HG02678 (cell line): Measurements from ENCODE around the gene ZNF569.
"Not testable (repeated sequence)": the region's sequence is repeated elsewhere in the genome, so short reads cannot be mapped to it uniquely, and the experiment has no call there.

ENCODE experiments used
- ATAC-seq: cut with Tn5 transposase; IDR thresholded peaks from one replicate; pipeline ENCODE4 v1.9.1; 2021; ENCODE audit warnings: mild to moderate bottlenecking, moderate library complexity; ENCODE audit not compliant: unreplicated experiment

The ZNF569 gene

DNA sequence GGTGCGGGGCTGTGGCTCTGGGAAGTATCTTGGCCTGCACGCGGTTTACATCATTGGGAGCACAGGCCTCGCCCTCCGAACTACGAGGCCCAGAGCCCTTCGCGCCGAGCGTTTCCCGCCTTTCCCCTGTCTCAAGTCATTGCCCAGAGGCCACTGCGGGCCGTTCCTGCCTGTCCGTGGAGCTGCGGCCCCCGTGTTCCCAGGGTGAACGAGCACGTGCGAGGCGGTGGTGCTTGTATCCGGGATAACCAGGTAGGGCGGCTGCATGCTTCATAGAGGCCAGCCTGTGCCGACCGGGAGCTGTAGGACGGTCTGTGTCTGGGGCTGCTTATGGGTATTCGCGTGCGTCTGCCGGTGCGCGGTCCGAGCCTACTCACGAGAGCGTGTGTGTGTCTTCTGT lies 63.8 kb downstream of the ZNF569 start:
- ATAC-seq, result no peak

DNA sequence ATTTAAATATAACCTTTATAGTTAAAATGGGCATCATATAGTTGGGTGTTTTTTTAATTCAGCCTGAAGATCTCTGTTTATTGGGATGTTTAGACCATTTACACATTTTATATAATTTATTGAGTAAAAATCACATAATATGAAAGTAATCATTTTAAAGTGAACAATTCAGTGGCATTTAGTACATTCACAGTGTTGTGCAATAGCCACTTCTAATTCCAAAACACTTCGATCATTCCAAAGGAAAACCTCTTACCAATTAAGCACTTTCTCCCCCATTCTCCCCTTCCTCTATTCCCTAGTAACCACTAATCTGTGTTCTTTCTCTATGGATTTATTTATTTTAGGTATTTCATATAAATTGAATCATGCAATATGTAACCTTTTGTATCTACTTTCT lies 66.2 kb downstream of the ZNF569 start:
- ATAC-seq, result no peak

DNA sequence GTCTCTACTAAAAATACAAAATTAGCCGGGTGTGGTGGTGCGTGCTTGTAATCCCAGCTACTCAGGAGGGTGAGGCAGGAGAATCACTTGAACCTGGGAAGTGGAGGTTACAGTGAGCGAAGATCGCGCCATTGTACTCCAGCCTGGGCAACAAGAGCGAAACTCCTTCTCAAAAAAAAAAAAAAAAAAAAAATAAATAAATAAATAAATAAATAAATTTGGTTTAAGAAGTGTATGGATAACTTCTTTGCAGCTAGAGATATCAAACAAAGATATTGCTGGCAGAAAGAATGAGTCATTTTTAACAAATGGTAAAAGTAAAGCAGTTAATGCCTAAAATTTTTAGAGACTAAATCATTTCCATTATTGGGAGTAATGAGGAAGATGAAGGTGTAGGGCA lies 75.8 kb downstream of the ZNF569 start:
- ATAC-seq, result not testable (repeated sequence)

DNA sequence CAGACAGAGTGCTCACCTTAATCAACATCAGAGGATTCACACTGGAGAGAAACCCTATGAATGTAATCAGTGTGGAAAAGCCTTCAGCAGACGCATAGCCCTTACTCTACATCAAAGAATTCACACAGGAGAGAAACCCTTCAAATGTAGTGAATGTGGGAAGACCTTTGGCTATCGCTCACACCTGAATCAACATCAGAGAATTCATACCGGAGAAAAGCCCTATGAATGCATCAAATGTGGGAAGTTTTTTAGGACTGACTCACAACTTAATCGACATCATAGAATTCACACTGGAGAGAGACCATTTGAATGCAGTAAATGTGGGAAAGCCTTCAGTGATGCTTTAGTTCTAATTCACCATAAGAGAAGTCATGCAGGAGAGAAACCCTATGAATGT lies 78.0 kb downstream of the ZNF569 start:
- no peak for ATAC-seq

DNA sequence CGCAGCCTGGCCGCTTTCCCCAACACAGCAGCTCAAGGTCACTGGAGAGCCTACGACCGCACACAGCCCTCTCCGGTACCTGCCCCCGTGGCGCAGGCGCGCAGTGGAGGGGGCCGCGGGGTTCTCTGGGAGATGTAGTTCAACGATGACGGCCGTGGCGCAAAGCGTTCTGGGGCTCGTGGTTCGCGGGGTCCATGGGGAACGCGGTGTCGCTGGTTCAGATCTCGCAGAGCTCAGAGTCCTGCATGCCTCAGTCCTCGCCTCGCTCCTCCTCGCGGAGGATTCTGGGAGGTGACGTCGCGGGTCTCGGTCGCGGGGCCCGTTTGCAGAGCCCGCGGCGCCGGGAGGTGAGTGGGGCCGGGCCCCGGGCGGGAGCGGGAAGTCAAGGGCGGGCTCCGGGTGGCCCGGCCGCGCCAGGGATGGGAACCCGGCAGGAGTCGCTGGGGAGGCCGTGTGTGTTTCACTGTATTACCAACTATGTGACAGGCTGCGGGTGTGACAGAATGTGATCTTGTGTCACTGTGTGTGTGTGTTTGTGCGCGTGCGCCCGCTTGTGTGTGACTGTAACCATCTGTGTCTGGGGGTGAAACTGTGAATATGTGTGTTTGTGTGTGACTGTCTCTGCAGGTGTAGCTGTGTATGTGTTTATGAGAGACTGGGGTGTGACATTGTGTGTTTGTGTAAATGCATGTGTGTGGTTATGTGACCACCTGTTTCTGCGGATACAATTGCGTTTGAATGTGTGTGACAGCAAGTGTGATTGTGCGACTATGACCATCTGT lies 96.2 kb downstream of the ZNF569 start, which contains the start of gene ZNF527:
Gene ZNF527 (plus strand): TSS at position 220 of the 782 bp plus-strand sequence. CDS start 3,100 bp downstream, outside the sequence.
- peak; percentile 95 for ATAC-seq

DNA sequence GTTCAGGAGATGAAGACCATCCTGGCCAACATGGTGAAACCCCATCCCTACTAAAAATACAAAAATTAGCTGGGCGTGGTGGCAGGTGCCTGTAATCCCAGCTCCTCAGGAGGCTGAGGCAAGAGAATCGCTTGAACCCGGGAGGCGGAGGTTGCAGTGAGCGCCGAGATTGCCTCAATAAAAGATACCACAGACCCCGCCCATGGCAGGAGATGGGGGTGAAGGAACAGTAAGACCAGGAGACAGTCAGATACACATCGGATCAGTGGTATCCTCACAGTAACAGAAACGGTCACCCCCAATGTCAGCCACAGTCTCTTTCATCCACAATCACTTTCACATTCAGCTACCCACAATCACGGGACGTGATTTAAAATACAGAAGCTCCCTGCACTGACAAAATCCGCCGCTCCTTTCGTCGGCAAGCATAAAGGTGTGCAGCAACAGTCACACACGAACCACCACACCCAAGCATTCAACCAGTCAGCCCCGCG lies 96.8 kb downstream of the ZNF569 start:
- ATAC-seq, result peak; percentile 20

DNA sequence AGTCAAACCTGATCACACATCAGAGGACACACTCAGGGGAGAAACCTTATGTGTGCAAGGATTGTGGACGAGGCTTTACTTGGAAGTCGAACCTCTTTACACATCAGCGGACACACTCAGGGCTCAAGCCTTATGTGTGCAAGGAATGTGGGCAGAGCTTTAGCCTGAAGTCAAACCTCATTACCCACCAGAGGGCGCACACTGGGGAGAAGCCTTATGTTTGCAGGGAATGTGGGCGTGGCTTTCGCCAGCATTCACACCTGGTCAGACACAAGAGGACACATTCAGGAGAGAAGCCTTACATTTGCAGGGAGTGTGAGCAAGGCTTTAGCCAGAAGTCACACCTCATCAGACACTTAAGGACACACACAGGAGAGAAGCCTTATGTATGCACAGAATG lies 104.5 kb downstream of the ZNF569 start:
- ATAC-seq, result no peak

DNA sequence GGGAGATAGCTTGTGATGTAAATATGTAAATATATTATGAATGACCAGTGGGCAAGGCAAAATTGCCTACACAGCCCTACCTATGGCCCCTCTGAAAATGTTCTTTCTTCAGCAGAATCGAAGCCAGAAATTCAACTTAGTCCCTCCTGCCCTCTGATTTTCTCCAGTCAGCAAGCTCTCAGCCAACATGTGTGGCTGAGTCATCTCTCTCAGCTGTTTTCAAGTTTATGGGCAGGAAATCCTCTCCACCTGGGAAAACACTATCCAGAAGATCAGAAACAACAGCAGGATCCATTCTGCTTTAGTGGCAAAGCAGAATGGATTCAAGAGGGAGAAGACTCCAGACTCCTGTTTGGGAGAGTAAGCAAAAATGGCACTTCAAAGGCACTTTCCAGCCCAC lies 105.2 kb downstream of the ZNF569 start:
- no peak for ATAC-seq
